Pons (tissue), 1 donor: Measurements from ENCODE around the gene RBM14.
"Not testable (repeated sequence)": the region's sequence is repeated elsewhere in the genome, so short reads cannot be mapped to it uniquely, and the experiment has no call there.

Experiments used
- DNase-seq: peaks from one replicate; pipeline ENCODE4 v3.0.0-alpha.2; 2016; ENCODE audit warnings: low spot score

Gene RBM14

GRCh38 chr11:66595245-66595904 is 21.1 kb upstream of the RBM14 start:
- peak; percentile 42 for DNase-seq

GRCh38 chr11:66598993-66599392 is 17.4 kb upstream of the RBM14 start:
- DNase-seq = no peak

- DNase-seq = no peak
Measured at GRCh38 chr11:66600219-66600618, 16.2 kb upstream of the RBM14 start.

DNA sequence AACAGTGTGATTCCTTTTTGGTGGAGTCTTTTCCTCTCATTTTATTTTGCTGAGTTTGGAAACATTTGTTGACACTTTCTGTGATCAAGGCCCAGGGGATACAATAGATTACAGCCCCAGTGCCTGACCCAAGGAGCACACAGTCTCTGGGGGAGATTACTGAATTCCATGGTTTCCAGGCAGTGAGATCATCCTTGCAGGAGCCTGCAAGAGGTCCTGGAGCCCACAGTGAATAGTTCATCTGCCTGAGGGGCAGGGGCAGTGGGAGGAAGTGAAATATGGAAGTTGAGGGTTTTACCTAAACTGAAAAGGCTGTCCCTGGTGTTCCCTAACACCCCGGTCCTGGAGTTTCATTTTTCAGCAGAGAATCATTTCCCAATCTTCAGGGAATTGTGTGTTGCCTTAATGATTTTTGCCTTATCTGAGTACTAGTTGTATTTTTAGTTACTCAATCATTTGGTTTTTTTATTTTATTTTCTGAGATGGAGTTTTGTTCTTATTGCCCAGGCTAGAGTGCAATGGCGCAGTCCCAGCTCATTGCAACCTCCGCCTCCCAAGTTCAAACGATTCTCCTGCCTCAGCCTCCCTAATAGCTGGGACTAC is 15.7 kb upstream of the RBM14 start:
- no peak for DNase-seq

DNA sequence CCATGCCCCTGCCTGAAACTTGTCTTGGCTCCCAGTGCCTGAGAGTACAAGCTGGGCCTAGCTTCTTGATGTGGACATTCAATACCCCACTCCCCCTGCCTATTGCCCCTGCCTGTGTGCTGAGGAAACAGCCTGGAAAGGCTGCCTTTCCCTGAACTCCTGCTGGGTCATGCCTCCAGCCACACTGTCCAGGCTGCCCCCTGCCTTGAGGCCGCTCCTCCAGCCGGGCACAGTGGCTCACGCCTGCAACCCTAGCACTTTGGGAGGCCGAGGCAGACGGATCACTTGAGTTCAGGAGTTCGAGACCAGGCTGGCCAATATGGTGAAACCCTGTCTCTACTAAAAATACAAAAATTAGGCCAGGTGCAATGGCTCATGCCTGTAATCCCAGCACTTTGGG is 13.4 kb upstream of the RBM14 start:
- DNase-seq = no peak

DNA sequence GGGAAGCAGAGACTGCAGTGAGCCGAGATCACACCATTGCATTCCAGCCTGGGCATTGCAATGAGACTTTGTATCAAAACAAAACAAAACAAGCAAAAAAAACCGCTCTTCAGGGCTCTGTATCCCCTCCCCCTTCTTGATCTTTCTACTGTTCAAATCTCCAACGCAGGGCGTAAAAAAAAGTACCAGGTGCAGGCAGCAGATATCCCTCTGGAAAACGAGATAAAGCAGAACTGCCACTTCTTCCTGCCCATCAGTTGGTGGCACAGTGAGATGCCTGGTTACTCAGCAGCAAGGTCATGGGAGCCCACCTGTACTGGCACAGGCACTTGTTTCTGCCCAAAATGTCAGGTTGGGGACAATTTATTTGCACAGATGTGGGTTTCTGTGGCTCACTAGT is 12.3 kb upstream of the RBM14 start:
- no peak for DNase-seq

DNA sequence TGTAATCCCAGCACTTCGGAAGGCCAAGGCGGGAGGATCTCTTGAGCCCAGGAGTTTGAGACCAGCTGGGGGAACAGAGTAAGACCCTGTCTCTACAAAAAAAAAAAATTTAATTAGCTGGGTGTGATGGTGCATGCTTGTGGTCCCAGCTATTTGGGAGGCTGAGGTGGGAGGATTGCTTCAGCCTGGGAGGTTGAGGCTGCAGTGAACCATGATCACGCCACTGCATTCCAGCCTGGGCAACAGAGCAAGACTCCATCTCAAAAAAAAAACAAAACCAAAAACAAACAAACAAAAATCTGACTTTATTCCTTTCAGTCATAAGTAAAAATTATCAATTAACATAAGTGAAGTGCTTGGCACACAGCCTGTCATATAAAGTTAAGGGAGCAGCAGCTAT is 9.8 kb upstream of the RBM14 start:
- DNase-seq = not testable (repeated sequence)

GRCh38 chr11:66607126-66607834 is 9.2 kb upstream of the RBM14 start:
- peak; percentile 72 for DNase-seq

- no peak for DNase-seq
Measured at GRCh38 chr11:66609721-66610617, 6.5 kb upstream of the RBM14 start.

- no peak for DNase-seq
Measured at GRCh38 chr11:66612458-66612857, 4.0 kb upstream of the RBM14 start.

GRCh38 chr11:66614073-66614472 is 2.4 kb upstream of the RBM14 start:
- no peak for DNase-seq

DNA sequence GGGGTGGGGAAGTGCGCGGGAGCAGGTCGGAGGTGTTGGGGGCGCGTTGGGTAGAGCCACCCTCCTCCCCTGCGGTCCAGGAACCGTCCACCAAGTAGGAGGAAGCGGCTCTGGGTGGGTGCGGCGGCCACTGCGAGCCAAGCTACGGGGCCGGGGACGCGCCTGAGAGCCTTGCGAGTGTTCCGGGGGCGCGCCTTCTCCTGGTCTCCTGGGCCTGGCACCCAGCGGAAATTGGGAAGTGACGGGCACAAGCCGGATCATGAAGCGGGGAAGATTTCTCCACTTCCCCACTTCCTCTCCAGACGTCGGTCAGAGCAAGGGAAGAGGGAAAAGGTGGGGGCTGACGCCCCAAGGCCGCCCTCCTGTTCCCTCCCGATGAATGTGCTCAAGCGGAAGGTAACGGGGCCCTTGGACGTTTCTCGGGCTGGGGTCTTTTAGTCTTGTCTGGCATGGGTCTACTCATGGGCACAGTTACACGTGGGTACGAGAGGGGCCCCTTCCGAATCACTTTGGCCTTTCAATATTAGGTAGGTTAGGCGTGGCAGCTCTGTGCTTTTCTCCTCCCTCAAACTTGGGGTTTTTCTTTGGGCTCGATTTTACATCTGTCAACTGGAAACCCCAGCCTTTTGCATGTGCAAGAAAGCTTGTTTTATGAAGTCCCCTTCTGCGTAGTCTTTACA is 865 bp downstream of the RBM14 start:
- DNase-seq = no peak

DNA sequence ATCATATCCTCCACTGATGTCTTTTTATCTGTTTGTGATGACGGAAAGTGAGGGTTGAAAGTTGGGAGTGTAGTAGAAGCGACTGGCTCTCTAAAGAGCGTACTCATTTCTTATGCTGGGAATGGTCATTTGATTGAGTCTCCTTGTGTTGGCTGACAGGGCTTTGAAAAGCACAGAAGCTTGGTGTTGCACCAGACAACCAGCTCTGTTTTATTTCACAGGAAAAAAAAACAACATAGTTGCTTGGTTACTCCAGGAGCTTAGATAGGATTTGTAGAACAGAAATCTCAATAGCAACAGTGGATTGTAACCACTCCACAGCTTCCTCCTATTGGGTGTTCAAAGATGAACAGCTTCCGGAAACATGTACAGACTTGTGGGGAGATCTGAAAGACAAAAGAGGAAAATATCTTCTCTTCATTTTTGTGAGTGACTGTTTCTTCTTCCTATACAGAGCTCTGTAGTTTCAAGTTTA is 2.7 kb downstream of the RBM14 start:
- DNase-seq = peak; percentile 57

DNA sequence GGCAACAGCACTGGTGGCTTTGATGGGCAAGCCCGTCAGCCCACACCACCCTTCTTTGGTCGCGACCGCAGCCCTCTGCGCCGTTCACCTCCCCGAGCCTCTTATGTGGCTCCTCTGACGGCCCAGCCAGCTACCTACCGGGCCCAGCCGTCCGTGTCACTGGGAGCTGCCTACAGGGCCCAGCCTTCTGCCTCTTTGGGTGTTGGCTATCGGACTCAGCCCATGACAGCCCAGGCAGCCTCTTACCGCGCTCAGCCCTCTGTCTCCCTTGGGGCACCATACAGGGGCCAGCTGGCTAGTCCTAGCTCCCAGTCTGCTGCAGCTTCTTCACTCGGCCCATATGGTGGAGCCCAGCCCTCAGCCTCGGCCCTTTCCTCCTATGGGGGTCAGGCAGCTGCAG is 8.0 kb downstream of the RBM14 start:
- no peak for DNase-seq

DNA sequence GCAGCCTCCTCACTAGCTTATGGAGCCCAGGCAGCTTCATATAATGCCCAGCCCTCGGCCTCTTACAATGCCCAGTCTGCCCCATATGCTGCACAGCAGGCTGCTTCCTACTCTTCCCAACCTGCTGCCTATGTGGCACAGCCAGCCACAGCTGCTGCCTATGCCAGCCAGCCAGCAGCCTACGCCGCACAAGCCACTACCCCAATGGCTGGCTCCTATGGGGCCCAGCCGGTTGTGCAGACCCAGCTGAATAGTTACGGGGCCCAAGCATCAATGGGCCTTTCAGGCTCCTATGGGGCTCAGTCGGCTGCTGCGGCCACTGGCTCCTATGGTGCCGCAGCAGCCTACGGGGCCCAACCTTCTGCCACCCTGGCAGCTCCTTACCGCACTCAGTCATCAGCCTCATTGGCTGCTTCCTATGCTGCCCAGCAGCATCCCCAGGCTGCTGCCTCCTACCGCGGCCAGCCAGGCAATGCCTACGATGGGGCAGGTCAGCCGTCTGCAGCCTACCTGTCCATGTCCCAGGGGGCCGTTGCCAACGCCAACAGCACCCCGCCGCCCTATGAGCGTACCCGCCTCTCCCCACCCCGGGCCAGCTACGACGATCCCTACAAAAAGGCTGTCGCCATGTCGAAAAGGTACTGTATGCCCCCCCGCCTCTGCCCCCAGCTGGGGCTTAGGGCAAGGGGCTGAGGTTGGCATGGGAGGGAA is 8.8 kb downstream of the RBM14 start:
- DNase-seq = no peak

DNA sequence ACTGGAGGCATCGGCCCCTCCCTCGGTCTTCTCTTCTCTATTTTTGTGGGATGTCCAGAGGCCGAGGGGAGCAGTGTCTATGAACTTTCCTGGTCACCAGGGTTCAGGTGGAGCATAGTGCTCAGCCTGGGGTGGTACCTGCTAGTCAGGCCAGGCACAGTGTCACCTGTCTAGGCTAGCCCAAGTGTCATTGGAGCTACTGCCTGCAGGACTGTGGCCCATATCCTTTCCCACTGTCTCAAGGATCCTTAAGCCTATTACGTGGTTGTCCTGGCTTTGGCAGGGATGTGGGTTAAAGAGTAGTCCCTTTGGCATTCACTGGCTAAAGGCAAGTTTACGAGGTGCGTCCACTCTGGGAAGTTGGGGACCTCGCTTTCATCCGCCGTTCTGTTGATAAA is 9.3 kb downstream of the RBM14 start:
- no peak for DNase-seq

DNA sequence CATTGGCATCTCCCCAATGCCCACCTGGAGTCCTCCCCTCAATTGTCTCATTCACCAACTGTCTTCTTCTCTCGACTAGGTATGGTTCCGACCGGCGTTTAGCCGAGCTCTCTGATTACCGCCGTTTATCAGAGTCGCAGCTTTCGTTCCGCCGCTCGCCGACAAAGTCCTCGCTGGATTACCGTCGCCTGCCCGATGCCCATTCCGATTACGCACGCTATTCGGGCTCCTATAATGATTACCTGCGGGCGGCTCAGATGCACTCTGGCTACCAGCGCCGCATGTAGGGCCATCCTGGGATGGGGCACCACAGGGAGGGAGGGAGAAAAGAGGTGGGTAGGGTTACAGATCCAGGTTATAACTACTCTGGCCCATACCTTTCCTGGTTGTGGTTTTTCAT is 10.0 kb downstream of the RBM14 start:
- no peak for DNase-seq

- peak; percentile 36 for DNase-seq
Measured at GRCh38 chr11:66626926-66627325, 10.5 kb downstream of the RBM14 start.

GRCh38 chr11:66628061-66628603 is 11.7 kb downstream of the RBM14 start:
- no peak for DNase-seq

- no peak for DNase-seq
Measured at GRCh38 chr11:66629356-66629755, 12.9 kb downstream of the RBM14 start.

- DNase-seq = no peak
Measured at GRCh38 chr11:66631883-66632282, 15.5 kb downstream of the RBM14 start.
